Activated naive CD8-positive, alpha-beta T cell treated with anti-CD3 and anti-CD28 coated beads for 36 hours (primary cell): Measurements from ENCODE around the gene PTGIR. TPM values are rescaled to one million over a fixed set of nuclear protein-coding genes. Genes with fewer than 3 reads are reported as not detected.

Experiments
- DNase-seq: peaks from one replicate; pipeline ENCODE4 v3.0.0; 2021
- H3K27ac Mint-ChIP-seq: one replicate; pipeline ENCODE4 v1.8.0; 2022; ENCODE audit warnings: mild to moderate bottlenecking, moderate library complexity, mixed read lengths
- H3K27me3 Mint-ChIP-seq: one replicate; pipeline ENCODE4 v1.8.0; 2022; ENCODE audit warnings: mild to moderate bottlenecking, mixed read lengths
- H3K36me3 Mint-ChIP-seq: one replicate; pipeline ENCODE4 v1.8.0; 2021; ENCODE audit warnings: mild to moderate bottlenecking, mixed read lengths
- H3K4me1 Mint-ChIP-seq: one replicate; pipeline ENCODE4 v1.8.0; 2021; ENCODE audit warnings: mixed read lengths
- H3K4me3 Mint-ChIP-seq: one replicate; pipeline ENCODE4 v1.8.0; 2022; ENCODE audit warnings: mild to moderate bottlenecking, moderate library complexity, mixed read lengths
- H3K9me3 Mint-ChIP-seq: one replicate; pipeline ENCODE4 v1.8.0; 2022; ENCODE audit warnings: mixed read lengths
- total RNA-seq, 2 experiments: library from RNA; stranded (reverse); gene quantifications; one replicate each; pipeline ENCODE4 v1.2.3, GENCODE V29; 2021

Gene PTGIR
- total RNA-seq, 2 experiments from 2014 or later, result 43.9 to 46.7 TPM

DNA sequence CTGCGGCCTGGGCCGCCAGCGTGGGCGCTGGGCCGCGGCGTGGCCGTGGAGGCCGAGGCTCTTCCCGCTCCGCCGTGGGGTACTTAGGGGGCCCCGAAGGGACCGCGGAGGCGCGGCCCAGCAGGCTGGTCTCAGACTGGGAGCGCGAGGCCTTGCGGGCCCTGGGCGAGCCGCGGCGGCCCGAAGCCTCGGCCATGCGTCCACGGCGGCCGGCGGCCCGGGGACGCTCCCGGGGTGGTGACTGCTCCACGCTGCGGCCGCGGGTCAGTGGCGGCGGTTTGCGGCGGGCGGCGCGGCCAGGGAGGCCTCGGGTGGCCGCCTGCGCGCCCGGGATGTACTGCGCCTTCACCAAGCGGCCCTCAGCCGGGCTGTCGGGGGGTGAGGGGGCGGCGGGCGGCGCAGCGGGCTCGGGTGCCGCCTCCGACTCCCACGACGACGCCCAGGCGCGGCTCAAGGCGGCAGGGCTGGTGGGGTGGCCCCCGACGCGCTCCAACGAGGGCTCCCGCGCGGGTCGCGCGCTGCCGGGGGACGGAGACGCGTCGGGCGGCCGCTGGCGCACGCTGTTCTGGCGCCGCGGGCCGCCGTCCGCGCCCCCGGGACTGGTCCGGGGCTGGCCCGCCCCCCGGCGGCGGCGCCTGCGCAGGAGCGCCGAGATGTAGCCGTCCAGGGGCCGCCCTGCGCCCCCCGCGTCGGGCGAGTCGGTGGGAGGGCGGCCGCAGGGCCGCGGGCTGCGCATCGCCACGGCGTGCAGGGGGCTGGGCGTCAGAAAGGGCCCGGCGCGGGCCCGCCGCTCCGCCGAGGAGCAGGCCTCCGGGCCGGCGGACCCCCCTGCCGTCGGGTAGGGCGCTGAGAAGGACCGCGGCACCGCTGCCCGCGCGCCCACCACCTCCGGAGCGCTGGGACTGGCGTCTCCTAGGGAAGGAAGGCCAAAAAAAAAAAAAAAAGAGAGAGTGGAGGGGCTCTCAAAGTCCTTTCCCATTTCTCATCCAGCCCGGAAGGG, 24.4 kb upstream of the PTGIR start:
- no peak for DNase-seq
- Mint-ChIP-seq H3K9me3 (peaks cover 6% of the 10 kb centered on the region), H3K27me3 (peaks cover 55% of the 10 kb centered on the region), H3K4me1 (peaks cover 8% of the 10 kb centered on the region), H3K36me3 (peaks cover 10% of the 10 kb centered on the region), H3K27ac (no peak overlapping the region), H3K4me3 (no peak overlapping the region)

DNA sequence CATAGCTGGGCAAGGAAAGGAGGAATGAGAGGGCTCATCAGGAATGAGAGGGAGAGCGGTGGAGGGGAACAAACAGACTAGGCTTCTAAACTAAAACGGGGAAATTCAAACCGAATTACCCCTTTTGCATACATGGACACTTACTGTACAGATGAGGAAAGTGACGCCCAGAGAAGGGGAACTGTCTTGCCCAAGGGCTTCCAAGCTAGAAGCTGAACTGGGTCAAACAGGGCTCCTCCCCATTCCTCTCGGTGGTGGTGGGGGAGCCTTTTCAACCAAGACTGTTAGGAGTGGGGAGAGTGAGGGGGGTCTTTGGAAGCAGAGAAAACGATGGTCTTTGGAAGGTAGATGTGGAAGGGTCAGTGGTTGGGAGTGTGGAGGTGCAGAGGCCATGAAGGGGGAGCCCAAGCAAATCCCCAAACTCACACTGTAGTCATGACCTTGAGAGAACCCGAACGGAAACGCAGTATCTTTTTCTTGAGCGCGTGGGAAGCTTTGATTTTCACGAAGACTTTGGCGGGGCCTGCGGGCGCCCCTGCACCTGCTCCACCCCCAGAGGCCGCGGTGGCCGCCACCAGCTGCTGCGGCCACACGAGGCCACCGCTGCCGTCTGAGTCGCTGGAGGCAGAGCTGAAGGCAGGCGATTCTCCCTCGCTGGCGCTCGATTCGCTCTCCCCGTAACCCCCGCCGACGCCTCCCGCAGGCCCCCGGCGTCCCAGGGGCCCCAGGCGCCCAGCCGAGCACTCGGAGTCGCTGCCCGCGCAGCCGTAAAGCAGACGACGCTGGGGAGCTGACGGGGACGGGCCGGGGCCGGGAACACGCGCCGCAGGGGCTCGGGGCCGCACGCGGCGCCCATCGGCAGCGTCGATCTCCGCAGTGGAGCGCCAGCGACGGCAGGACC, 23.4 kb upstream of the PTGIR start:
- DNase-seq, result no peak
- Mint-ChIP-seq H3K36me3 (peaks cover 10% of the 10 kb centered on the region), H3K27ac (no peak overlapping the region), H3K4me1 (peaks cover 8% of the 10 kb centered on the region), H3K27me3 (peaks cover 46% of the 10 kb centered on the region), H3K4me3 (peak overlapping the region; percentile 16), H3K9me3 (peaks cover 6% of the 10 kb centered on the region)

DNA sequence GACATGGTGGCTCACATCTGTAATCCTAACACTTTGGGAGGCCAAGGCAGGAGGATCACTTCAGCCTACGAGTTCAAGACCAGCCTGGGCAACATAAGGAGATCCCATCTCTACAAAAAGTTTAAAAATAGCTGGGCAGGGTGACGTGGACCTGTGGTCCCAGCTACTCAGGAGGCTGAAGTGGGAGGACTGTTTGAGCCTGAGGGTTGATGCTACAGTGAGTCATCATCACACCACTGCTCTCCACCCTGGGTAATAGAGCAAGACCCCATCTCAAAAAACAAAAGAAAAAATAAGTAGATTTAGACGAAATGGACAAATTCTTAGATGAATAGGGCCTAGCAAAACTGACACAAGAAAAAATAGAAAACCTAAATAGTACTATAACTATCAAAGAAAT, 21.5 kb upstream of the PTGIR start:
- H3K36me3 Mint-ChIP-seq, result peaks cover 10% of the 10 kb centered on the region
- peaks cover 42% of the 10 kb centered on the region for H3K27me3 Mint-ChIP-seq
- H3K4me1 Mint-ChIP-seq, result peaks cover 8% of the 10 kb centered on the region
- peaks cover 6% of the 10 kb centered on the region for H3K9me3 Mint-ChIP-seq
- DNase-seq, result no peak
- no peak overlapping the region for H3K4me3 Mint-ChIP-seq
- H3K27ac Mint-ChIP-seq, result no peak overlapping the region

DNA sequence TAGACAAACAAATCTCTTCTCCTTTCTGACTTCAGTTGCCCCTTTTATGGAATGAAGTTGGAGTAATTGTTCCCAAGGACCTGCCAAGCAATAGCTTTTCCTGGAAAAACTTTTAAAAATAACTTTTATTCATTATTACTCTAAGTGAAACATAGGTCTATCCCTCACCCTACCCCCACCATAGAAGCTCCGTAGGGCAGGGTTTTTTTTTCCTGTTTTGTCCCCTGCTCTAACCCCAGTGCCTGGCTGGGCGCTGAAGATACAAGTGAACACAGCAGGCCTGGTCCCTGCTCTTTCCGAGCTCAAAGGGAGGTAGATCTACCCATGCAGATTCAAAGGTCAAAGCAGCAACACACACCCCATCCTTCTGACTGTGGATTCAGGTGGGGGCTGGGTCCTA, 19.8 kb upstream of the PTGIR start:
- H3K4me3 Mint-ChIP-seq, result no peak overlapping the region
- no peak overlapping the region for H3K27ac Mint-ChIP-seq
- peaks cover 6% of the 10 kb centered on the region for H3K36me3 Mint-ChIP-seq
- H3K4me1 Mint-ChIP-seq, result peaks cover 5% of the 10 kb centered on the region
- DNase-seq, result no peak
- peaks cover 32% of the 10 kb centered on the region for H3K27me3 Mint-ChIP-seq
- H3K9me3 Mint-ChIP-seq, result peaks cover 6% of the 10 kb centered on the region

DNA sequence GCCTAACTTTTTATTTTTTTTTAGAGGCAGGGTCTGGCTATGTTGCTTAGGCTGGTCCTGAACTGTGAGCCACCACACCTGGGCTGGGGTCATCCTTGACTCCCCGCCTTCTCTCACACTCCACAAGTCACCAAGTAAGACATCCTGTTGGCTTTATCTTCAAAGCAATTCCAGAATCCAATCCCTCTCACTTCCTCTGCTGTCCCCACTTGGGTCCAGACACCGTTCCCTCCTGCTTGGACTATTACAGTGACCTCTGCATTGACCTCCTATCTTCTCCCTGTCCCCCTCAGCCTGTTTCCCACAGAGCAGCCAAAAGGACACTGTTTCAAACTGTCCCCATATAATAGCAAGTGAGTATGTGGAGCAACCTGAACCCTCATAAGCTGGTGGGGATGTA, 15.8 kb upstream of the PTGIR start:
- H3K27me3 Mint-ChIP-seq, result peaks cover 13% of the 10 kb centered on the region
- H3K36me3 Mint-ChIP-seq, result no peaks in the 10 kb centered on the region
- peaks cover 2% of the 10 kb centered on the region for H3K4me1 Mint-ChIP-seq
- no peak overlapping the region for H3K27ac Mint-ChIP-seq
- no peak overlapping the region for H3K4me3 Mint-ChIP-seq
- H3K9me3 Mint-ChIP-seq, result no peaks in the 10 kb centered on the region
- no peak for DNase-seq

- Mint-ChIP-seq H3K27ac (no peak overlapping the region), H3K4me3 (no peak overlapping the region), H3K4me1 (peaks cover 7% of the 10 kb centered on the region), H3K27me3 (peaks cover 13% of the 10 kb centered on the region), H3K36me3 (no peaks in the 10 kb centered on the region), H3K9me3 (no peaks in the 10 kb centered on the region)
- DNase-seq, result peak; percentile 60
These were observed 14.7 kb upstream of the PTGIR start for GRCh38 chr19:46639358-46640182.

DNA sequence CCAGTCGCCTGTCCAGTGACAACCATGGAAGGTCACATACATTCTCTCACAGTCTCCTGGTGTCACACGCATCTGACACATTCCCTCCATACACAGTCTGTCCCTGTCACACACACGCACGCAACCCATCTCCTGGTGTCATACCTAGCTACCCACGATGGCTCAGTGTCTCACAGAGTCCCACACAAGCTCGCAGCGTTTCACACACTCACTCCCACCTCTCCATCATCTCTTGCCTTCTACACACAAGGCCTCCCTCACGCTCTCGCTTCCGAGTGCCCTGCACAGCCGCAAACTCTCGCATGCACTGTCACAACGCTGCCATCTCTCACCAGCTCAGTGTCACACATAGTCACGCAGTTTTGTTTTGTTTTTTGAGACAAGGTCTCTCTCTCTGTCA, 12.3 kb upstream of the PTGIR start:
- Mint-ChIP-seq H3K36me3 (peaks cover 12% of the 10 kb centered on the region), H3K9me3 (no peaks in the 10 kb centered on the region), H3K4me3 (no peak overlapping the region), H3K27me3 (peaks cover 7% of the 10 kb centered on the region), H3K4me1 (peaks cover 19% of the 10 kb centered on the region), H3K27ac (no peak overlapping the region)
- no peak for DNase-seq

- DNase-seq, result peak; percentile 54
- no peak within 1 kb of the TSS for H3K27ac Mint-ChIP-seq
- peak within 1 kb of the TSS; percentile 82 for H3K4me3 Mint-ChIP-seq
These were observed 11.3 kb upstream of the PTGIR start, which contains the start of gene GNG8 for GRCh38 chr19:46635920-46636761. TSS of gene GNG8 (minus strand) at chr19:46636202. CDS start at chr19:46634682, 1,520 bp downstream.

DNA sequence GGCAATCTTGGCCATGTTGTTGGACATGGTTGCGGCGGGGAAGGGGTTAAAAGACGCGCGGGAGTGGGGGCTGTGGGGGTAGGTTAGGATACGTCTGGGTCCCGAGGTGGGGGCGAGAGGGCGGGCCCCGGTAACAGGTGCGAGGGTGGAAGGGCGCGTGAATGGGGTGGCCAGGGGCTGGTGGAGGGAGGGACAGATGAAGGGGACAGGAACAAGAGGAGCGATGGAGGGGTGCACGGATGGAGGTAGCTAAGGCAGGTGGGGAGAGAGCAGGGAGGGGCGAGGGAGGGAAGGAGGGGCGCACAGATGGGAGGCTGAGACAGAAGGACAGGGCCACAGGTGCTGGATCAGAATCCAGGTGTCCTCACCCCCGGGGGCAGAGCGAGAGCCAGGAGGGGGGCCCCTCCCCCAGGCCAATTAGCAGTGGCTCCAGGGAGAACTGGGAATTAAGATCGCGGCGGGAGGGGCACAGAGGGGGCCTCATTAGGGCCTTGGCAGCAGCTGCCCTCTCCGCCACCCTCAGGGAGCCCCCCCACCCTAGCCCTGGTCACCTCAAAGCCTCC, 9.8 kb upstream of the PTGIR start:
- H3K9me3 Mint-ChIP-seq, result no peaks in the 10 kb centered on the region
- H3K4me3 Mint-ChIP-seq, result peak overlapping the region; percentile 82
- peaks cover 22% of the 10 kb centered on the region for H3K4me1 Mint-ChIP-seq
- no peaks in the 10 kb centered on the region for H3K27me3 Mint-ChIP-seq
- peaks cover 14% of the 10 kb centered on the region for H3K36me3 Mint-ChIP-seq
- no peak for DNase-seq
- no peak overlapping the region for H3K27ac Mint-ChIP-seq

More at GRCh38 chr19:46635920-46636761, 11.3 kb upstream of the PTGIR start, which contains the start of gene GNG8:
- peaks cover 14% of the 10 kb centered on the region for H3K36me3 Mint-ChIP-seq
- no peaks in the 10 kb centered on the region for H3K9me3 Mint-ChIP-seq
- peaks cover 20% of the 10 kb centered on the region for H3K4me1 Mint-ChIP-seq
- H3K27me3 Mint-ChIP-seq, result peaks cover 7% of the 10 kb centered on the region

- Mint-ChIP-seq H3K4me3 (peak overlapping the region; percentile 83), H3K4me1 (peaks cover 22% of the 10 kb centered on the region), H3K27me3 (no peaks in the 10 kb centered on the region), H3K36me3 (peaks cover 14% of the 10 kb centered on the region), H3K27ac (peak overlapping the region; percentile 80), H3K9me3 (no peaks in the 10 kb centered on the region)
- DNase-seq, result peak; percentile 96
These were observed 9.3 kb upstream of the PTGIR start for GRCh38 chr19:46634045-46634655.

GRCh38 chr19:46633130-46633529, 8.2 kb upstream of the PTGIR start:
- DNase-seq, result no peak
- peaks cover 22% of the 10 kb centered on the region for H3K4me1 Mint-ChIP-seq
- no peaks in the 10 kb centered on the region for H3K9me3 Mint-ChIP-seq
- peak overlapping the region; percentile 26 for H3K27ac Mint-ChIP-seq
- peak overlapping the region; percentile 83 for H3K4me3 Mint-ChIP-seq
- no peaks in the 10 kb centered on the region for H3K27me3 Mint-ChIP-seq
- H3K36me3 Mint-ChIP-seq, result peaks cover 14% of the 10 kb centered on the region

- Mint-ChIP-seq H3K36me3 (peaks cover 14% of the 10 kb centered on the region), H3K4me3 (no peak overlapping the region), H3K4me1 (peaks cover 24% of the 10 kb centered on the region), H3K9me3 (no peaks in the 10 kb centered on the region), H3K27me3 (no peaks in the 10 kb centered on the region), H3K27ac (no peak overlapping the region)
- no peak for DNase-seq
These were observed 6.6 kb upstream of the PTGIR start for GRCh38 chr19:46631481-46631880.

- no peak overlapping the region for H3K27ac Mint-ChIP-seq
- peaks cover 23% of the 10 kb centered on the region for H3K4me1 Mint-ChIP-seq
- H3K9me3 Mint-ChIP-seq, result no peaks in the 10 kb centered on the region
- H3K27me3 Mint-ChIP-seq, result no peaks in the 10 kb centered on the region
- peaks cover 14% of the 10 kb centered on the region for H3K36me3 Mint-ChIP-seq
- no peak overlapping the region for H3K4me3 Mint-ChIP-seq
- DNase-seq, result no peak
These were observed 5.8 kb upstream of the PTGIR start for GRCh38 chr19:46630586-46631205.
